HepG2 (cell line): ENCODE measurements around the gene ZNF655. TPM values are rescaled to one million over a fixed set of nuclear protein-coding genes. Genes with fewer than 3 reads are reported as not detected.

ENCODE experiments used
- ATAC-seq: fragments of 200-7000 bp; cut with Tn5 transposase; 3 replicates; pipeline ENCODE4 v1.9.1; 2020; ENCODE audit warnings: mild to moderate bottlenecking, moderate library complexity
- BruUV-seq: library from RNA; stranded (reverse); fragments of 400-500 nt; replicated peaks from 2 replicates; lab custom pipeline; 2021; lab: Mats Ljungman, UMichigan
- CTCF ChIA-PET: fragments of 300-600 bp; formaldehyde crosslinking; extraction: SDS; loops from one replicate; lab custom pipeline; 2021; ENCODE audit warnings: low total read pairs, inconsistent platforms, low intra/inter-chr PET ratio; lab: Yijun Ruan, JAX
- POLR2A ChIA-PET: fragments of 350-600 bp; sonication (Branson Sonifier 250); formaldehyde crosslinking; loops from one replicate; lab custom pipeline; 2020; ENCODE audit warnings: antibody characterized with exemption, inconsistent platforms; lab: Yijun Ruan, JAX
- DNase-seq: peaks from one replicate; pipeline ENCODE4 v3.0.0-alpha.2; 2015; ENCODE audit warnings: low spot score
- FAIRE-seq: peaks from 3 replicates; lab custom pipeline; 2011; peaks lifted over from hg19 to GRCh38; lab: Jason Lieb, UNC
- H2AFZ ChIP-seq: one replicate; pipeline ENCODE4 v1.6.1; 2011; ENCODE audit warnings: low read length, inconsistent platforms
- H3K27ac ChIP-seq: fragments of 300-600 bp; 3 replicates; pipeline ENCODE4 v1.8.0; 2011; ENCODE audit warnings: mixed run types, mild to moderate bottlenecking, mixed read lengths, low read length, inconsistent platforms; ENCODE audit not compliant: insufficient read depth; ENCODE audit errors: extremely low read length
- H3K27me3 ChIP-seq, 2 experiments: fragments of 200-600 bp in 1 of 2; 2 replicates in 1 of 2; 3 replicates in 1 of 2; pipeline versions ENCODE4 v1.6.0 to v1.8.0; 2011; ENCODE audit warnings: low read length in 2 of 2, mild to moderate bottlenecking in 2 of 2, moderate library complexity in 2 of 2, inconsistent platforms in 1 of 2; ENCODE audit not compliant: insufficient read depth in 2 of 2, control insufficient read depth in 1 of 2
- H3K36me3 ChIP-seq, 2 experiments: fragments of 200-600 bp in 1 of 2; replicated peaks in 1 of 2; 2 replicates in 1 of 2; 3 replicates in 1 of 2; pipeline versions ENCODE4 v1.5.1 to v1.8.0; 2011; ENCODE audit warnings: low read length in 2 of 2, inconsistent platforms in 1 of 2; ENCODE audit not compliant: insufficient read depth in 2 of 2, control insufficient read depth in 1 of 2
- H3K4me1 ChIP-seq: 2 replicates; pipeline ENCODE4 v1.5.1; 2012; ENCODE audit warnings: low read length, inconsistent platforms; ENCODE audit not compliant: insufficient read depth
- H3K4me2 ChIP-seq: 2 replicates; pipeline ENCODE4 v1.6.0; 2011; ENCODE audit warnings: low read depth, low read length, inconsistent platforms
- H3K4me3 ChIP-seq, 3 experiments: fragments of 200-600 bp in 1 of 3; sonication (generic), shearing (Covaris generic) in 1 of 3; replicated peaks in 1 of 3; 2 replicates each; pipeline ENCODE4 v1.5.1; 2011 to 2016; ENCODE audit warnings: low read length in 3 of 3, inconsistent platforms in 2 of 3, low read depth in 2 of 3, mild to moderate bottlenecking in 2 of 3, control low read depth in 1 of 3, mixed read lengths in 1 of 3; ENCODE audit not compliant: insufficient read depth in 1 of 3
- H3K79me2 ChIP-seq: one replicate; pipeline ENCODE4 v1.6.1; 2011; ENCODE audit warnings: low read length, inconsistent platforms; ENCODE audit not compliant: insufficient read depth
- H3K9ac ChIP-seq: 2 replicates; pipeline ENCODE4 v1.6.0; 2011; ENCODE audit warnings: mild to moderate bottlenecking, low read depth, low read length, inconsistent platforms; ENCODE audit not compliant: insufficient read depth
- H3K9me3 ChIP-seq: 2 replicates; pipeline ENCODE4 v1.5.1; 2012; ENCODE audit warnings: mild to moderate bottlenecking, low read length
- H4K20me1 ChIP-seq: 2 replicates; pipeline ENCODE4 v1.6.0; 2011; ENCODE audit warnings: inconsistent platforms, mild to moderate bottlenecking, low read length, moderate library complexity; ENCODE audit not compliant: insufficient read depth
- ATF1 ChIP-seq: IDR thresholded peaks from 2 replicates; pipeline ENCODE4 v1.6.1; 2016; ENCODE audit warnings: mild to moderate bottlenecking, control low read depth
- MAF1 ChIP-seq: sonication (generic); formaldehyde crosslinking; IDR thresholded peaks from 2 replicates; pipeline ENCODE4 v1.5.0; 2020; ENCODE audit warnings: missing genetic modification reagents, borderline replicate concordance
- MAZ ChIP-seq, 2 experiments: sonication (generic) in 1 of 2; formaldehyde crosslinking in 1 of 2; IDR thresholded peaks; 2 replicates each; pipeline versions ENCODE4 v1.5.0 to v1.6.1; 2012 to 2020; ENCODE audit warnings: low read depth in 2 of 2, mild to moderate bottlenecking in 2 of 2, borderline replicate concordance in 1 of 2, improper control_type of control experiment in 1 of 2, low read length in 1 of 2, missing genetic modification reagents in 1 of 2, moderate library complexity in 1 of 2
- THYN1 ChIP-seq: sonication (generic); formaldehyde crosslinking; IDR thresholded peaks from 2 replicates; pipeline ENCODE4 v1.8.1; 2023; ENCODE audit warnings: low read depth, mild to moderate bottlenecking, moderate library complexity, missing genetic modification reagents, borderline replicate concordance
- ZNF282 ChIP-seq: fragments of 450-650 bp; IDR thresholded peaks from 2 replicates; pipeline ENCODE4 v1.6.1; 2018; ENCODE audit not compliant: partially characterized antibody
- ZNF30 ChIP-seq: sonication (generic); formaldehyde crosslinking; IDR thresholded peaks from 2 replicates; pipeline ENCODE4 v1.5.0; 2020; ENCODE audit warnings: mild to moderate bottlenecking, missing genetic modification reagents
- ZNF33B ChIP-seq: sonication (generic); formaldehyde crosslinking; IDR thresholded peaks from 2 replicates; pipeline ENCODE4 v1.5.1; 2020; ENCODE audit warnings: mild to moderate bottlenecking, missing genetic modification reagents
- WGBS: methylation state at CpG from one replicate; pipeline ENCODE4 v1.1.6; 2017; ENCODE audit warnings: low lambda C conversion rate; 5-methylcytosine and 5-hydroxymethylcytosine counted together
- in situ Hi-C: cut with HindIII; loops from 2 replicates; pipeline ENCODE4 v1.10.0; 2017; ENCODE audit warnings: low pct_unique_long_range_greater_than_20kb; ENCODE audit not compliant: extremely low pct_ligation_motif_present
- intact Hi-C: fragments of 100-400 bp; cut with micrococcal nuclease; formaldehyde crosslinking; loops from one replicate; pipeline ENCODE4 v1.10.0; 2022; ENCODE audit not compliant: unreplicated experiment
- polyA plus RNA-seq, 8 experiments: library from polyadenylated mRNA; depleted of rRNA in 3 of 8; stranded (reverse) in 7 of 8; unstranded in 1 of 8; fragments of >200 nt; fragmentation: Illumina TruSeq in 4 of 8; extraction: Trizol in 4 of 8; gene quantifications; 2 replicates each; pipeline versions ENCODE4 v1.2.1 to v1.2.3, GENCODE V29; 2011 to 2016; ENCODE audit warnings: low read depth in 4 of 8, missing spikeins in 1 of 8, mixed read lengths in 1 of 8; ENCODE audit not compliant: insufficient read depth in 1 of 8
- total RNA-seq, 5 experiments: library from RNA; depleted of rRNA; stranded (reverse); fragments of >200 nt; fragmentation: Illumina TruSeq; extraction: Trizol; gene quantifications; 2 replicates each; pipeline ENCODE4 v1.2.3, GENCODE V29; 2016; ENCODE audit warnings: low read depth in 1 of 5
- TF ChIP-seq, protein P1 (sequence below): sonication (generic); formaldehyde crosslinking; IDR thresholded peaks from 2 replicates; pipeline ENCODE4 v1.8.1; 2023; ENCODE audit warnings: mild to moderate bottlenecking, missing genetic modification reagents
- TF ChIP-seq, protein P2 (sequence below): sonication (generic); formaldehyde crosslinking; IDR thresholded peaks from 2 replicates; pipeline ENCODE4 v1.4.0; 2020; ENCODE audit warnings: mild to moderate bottlenecking, missing genetic modification reagents
- TF ChIP-seq, protein P3 (sequence below): sonication (generic); formaldehyde crosslinking; IDR thresholded peaks from 2 replicates; pipeline ENCODE4 v1.8.0; 2023; ENCODE audit warnings: mild to moderate bottlenecking, missing genetic modification reagents
- TF ChIP-seq, protein P4 (sequence below): sonication (generic); formaldehyde crosslinking; IDR thresholded peaks from 2 replicates; pipeline ENCODE4 v1.5.1; 2020; ENCODE audit warnings: mild to moderate bottlenecking, missing genetic modification reagents, borderline replicate concordance
- TF ChIP-seq, protein P5 (sequence below): IDR thresholded peaks from 2 replicates; pipeline ENCODE4 v1.6.1; 2016; ENCODE audit warnings: mild to moderate bottlenecking, missing biosample characterization, missing genetic modification reagents
- TF ChIP-seq, protein P6 (sequence below): sonication (generic); formaldehyde crosslinking; IDR thresholded peaks from 2 replicates; pipeline ENCODE4 v1.4.0; 2020; ENCODE audit warnings: mild to moderate bottlenecking, missing genetic modification reagents
- TF ChIP-seq, protein P7 (sequence below): sonication (generic); formaldehyde crosslinking; IDR thresholded peaks from 2 replicates; pipeline ENCODE4 v1.4.0; 2020; ENCODE audit warnings: mild to moderate bottlenecking, missing genetic modification reagents

Gene ZNF655
- total and polyA plus RNA-seq, 2 of the 13 experiments (the other 11 are each of a cell fraction or from before 2014, with no cell fraction given) = 53.4 to 75.6 TPM

DNA sequence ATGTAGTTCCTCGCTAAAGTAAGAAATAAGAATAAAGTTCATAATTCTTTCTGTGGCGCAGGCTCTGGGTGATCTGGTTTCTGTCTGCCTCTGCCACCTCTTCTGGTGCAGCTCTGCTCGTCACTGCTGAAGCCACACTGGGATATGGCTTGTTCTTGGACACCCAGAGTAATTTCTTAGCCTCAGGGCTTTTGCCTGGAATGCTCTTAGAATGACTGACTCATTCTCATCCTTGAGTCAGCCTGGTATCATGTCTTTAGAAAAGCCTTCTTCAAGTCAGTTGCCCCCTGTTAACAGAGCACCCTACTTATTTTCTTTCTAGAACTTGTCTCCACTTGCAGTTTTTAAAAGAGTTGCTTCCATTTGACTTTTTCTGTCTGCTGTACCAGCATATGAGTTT is 60.3 kb downstream of the ZNF655 start:
- no peak overlapping the region for H3K4me2 ChIP-seq
- H4K20me1 ChIP-seq = no peaks in the 10 kb centered on the region
- H3K79me2 ChIP-seq = peaks cover 27% of the 10 kb centered on the region
- ATAC-seq (no peak), DNase-seq (no peak), FAIRE-seq (no peak)
- H3K9ac ChIP-seq = 0 out of 2 replicates have a peak overlapping the region, but pooled peaks have one; percentile 17
- H3K4me1 ChIP-seq = peaks cover 25% of the 10 kb centered on the region
- ChIA-PET POLR2A (no interaction called here), CTCF (no interaction called here)
- WGBS = 96% methylated on average over 3 of the region's 3 CpGs
- H2AFZ ChIP-seq = no peak overlapping the region
- no peaks in the 10 kb centered on the region for H3K9me3 ChIP-seq
- H3K4me3 ChIP-seq = 0 out of 6 replicates have a peak overlapping the region, but pooled peaks of 1 of the 3 experiments have one; percentile 0
- no peaks in the 10 kb centered on the region; a peak in 1 of 5 replicates for H3K27me3 ChIP-seq
- BruUV-seq = no TSS peak
- H3K27ac ChIP-seq = no peak overlapping the region
- TF ChIP-seq, protein P1, sequence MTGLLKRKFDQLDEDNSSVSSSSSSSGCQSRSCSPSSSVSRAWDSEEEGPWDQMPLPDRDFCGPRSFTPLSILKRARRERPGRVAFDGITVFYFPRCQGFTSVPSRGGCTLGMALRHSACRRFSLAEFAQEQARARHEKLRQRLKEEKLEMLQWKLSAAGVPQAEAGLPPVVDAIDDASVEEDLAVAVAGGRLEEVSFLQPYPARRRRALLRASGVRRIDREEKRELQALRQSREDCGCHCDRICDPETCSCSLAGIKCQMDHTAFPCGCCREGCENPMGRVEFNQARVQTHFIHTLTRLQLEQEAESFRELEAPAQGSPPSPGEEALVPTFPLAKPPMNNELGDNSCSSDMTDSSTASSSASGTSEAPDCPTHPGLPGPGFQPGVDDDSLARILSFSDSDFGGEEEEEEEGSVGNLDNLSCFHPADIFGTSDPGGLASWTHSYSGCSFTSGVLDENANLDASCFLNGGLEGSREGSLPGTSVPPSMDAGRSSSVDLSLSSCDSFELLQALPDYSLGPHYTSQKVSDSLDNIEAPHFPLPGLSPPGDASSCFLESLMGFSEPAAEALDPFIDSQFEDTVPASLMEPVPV (CRISPR knock-in tag) = no peak
- no peak for TF ChIP-seq ZNF30 (CRISPR knock-in tag)
- TF ChIP-seq ZNF282 = no peak
- TF ChIP-seq, protein P2, sequence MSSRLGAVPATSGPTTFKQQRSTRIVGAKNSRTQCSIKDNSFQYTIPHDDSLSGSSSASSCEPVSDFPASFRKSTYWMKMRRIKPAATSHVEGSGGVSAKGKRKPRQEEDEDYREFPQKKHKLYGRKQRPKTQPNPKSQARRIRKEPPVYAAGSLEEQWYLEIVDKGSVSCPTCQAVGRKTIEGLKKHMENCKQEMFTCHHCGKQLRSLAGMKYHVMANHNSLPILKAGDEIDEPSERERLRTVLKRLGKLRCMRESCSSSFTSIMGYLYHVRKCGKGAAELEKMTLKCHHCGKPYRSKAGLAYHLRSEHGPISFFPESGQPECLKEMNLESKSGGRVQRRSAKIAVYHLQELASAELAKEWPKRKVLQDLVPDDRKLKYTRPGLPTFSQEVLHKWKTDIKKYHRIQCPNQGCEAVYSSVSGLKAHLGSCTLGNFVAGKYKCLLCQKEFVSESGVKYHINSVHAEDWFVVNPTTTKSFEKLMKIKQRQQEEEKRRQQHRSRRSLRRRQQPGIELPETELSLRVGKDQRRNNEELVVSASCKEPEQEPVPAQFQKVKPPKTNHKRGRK = no peak
- TF ChIP-seq, protein P3, sequence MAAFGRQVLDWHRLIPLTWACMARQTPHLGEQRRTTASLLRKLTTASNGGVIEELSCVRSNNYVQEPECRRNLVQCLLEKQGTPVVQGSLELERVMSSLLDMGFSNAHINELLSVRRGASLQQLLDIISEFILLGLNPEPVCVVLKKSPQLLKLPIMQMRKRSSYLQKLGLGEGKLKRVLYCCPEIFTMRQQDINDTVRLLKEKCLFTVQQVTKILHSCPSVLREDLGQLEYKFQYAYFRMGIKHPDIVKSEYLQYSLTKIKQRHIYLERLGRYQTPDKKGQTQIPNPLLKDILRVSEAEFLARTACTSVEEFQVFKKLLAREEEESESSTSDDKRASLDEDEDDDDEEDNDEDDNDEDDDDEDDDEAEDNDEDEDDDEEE (CRISPR knock-in tag) = no peak
- TF ChIP-seq, protein P4, sequence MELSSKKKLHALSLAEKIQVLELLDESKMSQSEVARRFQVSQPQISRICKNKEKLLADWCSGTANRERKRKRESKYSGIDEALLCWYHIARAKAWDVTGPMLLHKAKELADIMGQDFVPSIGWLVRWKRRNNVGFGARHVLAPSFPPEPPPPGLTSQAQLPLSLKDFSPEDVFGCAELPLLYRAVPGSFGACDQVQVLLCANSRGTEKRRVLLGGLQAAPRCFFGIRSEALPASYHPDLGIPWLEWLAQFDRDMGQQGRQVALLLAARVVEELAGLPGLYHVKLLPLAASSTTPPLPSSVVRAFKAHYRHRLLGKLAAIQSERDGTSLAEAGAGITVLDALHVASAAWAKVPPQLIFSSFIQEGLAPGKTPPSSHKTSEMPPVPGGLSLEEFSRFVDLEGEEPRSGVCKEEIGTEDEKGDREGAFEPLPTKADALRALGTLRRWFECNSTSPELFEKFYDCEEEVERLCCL (CRISPR knock-in tag) = no peak
- no peak for TF ChIP-seq THYN1
- TF ChIP-seq, protein P5, sequence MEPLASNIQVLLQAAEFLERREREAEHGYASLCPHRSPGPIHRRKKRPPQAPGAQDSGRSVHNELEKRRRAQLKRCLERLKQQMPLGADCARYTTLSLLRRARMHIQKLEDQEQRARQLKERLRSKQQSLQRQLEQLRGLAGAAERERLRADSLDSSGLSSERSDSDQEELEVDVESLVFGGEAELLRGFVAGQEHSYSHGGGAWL = no peak
- TF ChIP-seq, protein P6, sequence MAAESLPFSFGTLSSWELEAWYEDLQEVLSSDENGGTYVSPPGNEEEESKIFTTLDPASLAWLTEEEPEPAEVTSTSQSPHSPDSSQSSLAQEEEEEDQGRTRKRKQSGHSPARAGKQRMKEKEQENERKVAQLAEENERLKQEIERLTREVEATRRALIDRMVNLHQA = no peak
- no peak for TF ChIP-seq MAZ (IDR thresholded peaks at IDR 0.05; ENCODE audit: borderline replicate concordance, low read depth, low read length)
- TF ChIP-seq MAZ (CRISPR knock-in tag; IDR thresholded peaks at IDR 0.05; ENCODE audit: low read depth) = no peak
- TF ChIP-seq, protein P7, sequence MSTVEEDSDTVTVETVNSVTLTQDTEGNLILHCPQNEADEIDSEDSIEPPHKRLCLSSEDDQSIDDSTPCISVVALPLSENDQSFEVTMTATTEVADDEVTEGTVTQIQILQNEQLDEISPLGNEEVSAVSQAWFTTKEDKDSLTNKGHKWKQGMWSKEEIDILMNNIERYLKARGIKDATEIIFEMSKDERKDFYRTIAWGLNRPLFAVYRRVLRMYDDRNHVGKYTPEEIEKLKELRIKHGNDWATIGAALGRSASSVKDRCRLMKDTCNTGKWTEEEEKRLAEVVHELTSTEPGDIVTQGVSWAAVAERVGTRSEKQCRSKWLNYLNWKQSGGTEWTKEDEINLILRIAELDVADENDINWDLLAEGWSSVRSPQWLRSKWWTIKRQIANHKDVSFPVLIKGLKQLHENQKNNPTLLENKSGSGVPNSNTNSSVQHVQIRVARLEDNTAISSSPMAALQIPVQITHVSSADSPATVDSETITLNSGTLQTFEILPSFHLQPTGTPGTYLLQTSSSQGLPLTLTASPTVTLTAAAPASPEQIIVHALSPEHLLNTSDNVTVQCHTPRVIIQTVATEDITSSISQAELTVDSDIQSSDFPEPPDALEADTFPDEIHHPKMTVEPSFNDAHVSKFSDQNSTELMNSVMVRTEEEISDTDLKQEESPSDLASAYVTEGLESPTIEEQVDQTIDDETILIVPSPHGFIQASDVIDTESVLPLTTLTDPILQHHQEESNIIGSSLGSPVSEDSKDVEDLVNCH (CRISPR knock-in tag) = no peak
- no peak for TF ChIP-seq ATF1 (CRISPR knock-in tag)
- no peak for TF ChIP-seq MAF1 (CRISPR knock-in tag)
- no peak for TF ChIP-seq ZNF33B (CRISPR knock-in tag)
- intact Hi-C loops (no loop called here), in situ Hi-C loops (no loop called here)
- H3K36me3 ChIP-seq = peaks cover 30 to 51% of the 10 kb centered on the region in 2 experiments
